Lower leg skin (tissue), 3 donors: ENCODE data around the gene LDB2.

ENCODE experiments used
- CTCF ChIP-seq, 3 donors: fragments of 450-650 bp; IDR thresholded peaks; one replicate each; pipeline ENCODE4 v1.5.1; 2016; ENCODE audit warnings: antibody characterized with exemption in 3 of 3, mild to moderate bottlenecking in 3 of 3, moderate library complexity in 2 of 3
- POLR2A ChIP-seq, 2 donors: fragments of 450-650 bp; IDR thresholded peaks; one replicate each; pipeline ENCODE4 v1.6.1; 2016 to 2017; ENCODE audit warnings: antibody characterized with exemption in 2 of 2, mild to moderate bottlenecking in 1 of 2, moderate library complexity in 1 of 2

- TF ChIP-seq CTCF (IDR thresholded peaks at IDR 0.05) (no peak), POLR2A (IDR thresholded peaks at IDR 0.05) (no peak)
Observed at GRCh38 chr4:16652732-16653305, 245.6 kb downstream of the LDB2 start.
